ENCODE data around the gene ARHGEF25.

- no peak for TF ChIP-seq ZNF529 (tag by site-specific recombination; IDR thresholded peaks at IDR 0.05; ENCODE audit: insufficient replicate concordance)
- TF ChIP-seq, protein P1, sequence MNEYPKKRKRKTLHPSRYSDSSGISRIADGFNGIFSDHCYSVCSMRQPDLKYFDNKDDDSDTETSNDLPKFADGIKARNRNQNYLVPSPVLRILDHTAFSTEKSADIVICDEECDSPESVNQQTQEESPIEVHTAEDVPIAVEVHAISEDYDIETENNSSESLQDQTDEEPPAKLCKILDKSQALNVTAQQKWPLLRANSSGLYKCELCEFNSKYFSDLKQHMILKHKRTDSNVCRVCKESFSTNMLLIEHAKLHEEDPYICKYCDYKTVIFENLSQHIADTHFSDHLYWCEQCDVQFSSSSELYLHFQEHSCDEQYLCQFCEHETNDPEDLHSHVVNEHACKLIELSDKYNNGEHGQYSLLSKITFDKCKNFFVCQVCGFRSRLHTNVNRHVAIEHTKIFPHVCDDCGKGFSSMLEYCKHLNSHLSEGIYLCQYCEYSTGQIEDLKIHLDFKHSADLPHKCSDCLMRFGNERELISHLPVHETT (tag by site-specific recombination; IDR thresholded peaks at IDR 0.05): no peak
- no peak for TF ChIP-seq CTCF (tag by site-specific recombination; IDR thresholded peaks at IDR 0.05)
- no peak for TF ChIP-seq ZBTB26 (tag by site-specific recombination; optimal IDR thresholded peaks at IDR 0.05)
- TF ChIP-seq GLI4 (tag by site-specific recombination; IDR thresholded peaks at IDR 0.05): no peak
These were observed 1.6 kb downstream of the ARHGEF25 start for GRCh38 chr12:57612711-57613426.

Data from HEK293 (cell line).